ENCODE data around the gene SCEL. TPM values are rescaled to one million over a fixed set of nuclear protein-coding genes. Genes with fewer than 3 reads are reported as not detected.

SCEL gene
- total and polyA plus RNA-seq, 2 of the 8 experiments (the other 6 are each of a cell fraction or from before 2014, with no cell fraction given): not detected

- Histone ChIP-seq H3K4ac (replicated peaks; ENCODE audit: insufficient read length, low read depth, low read length) (no peak overlapping the region), H3K56ac (replicated peaks; ENCODE audit: insufficient read length, low read depth, low read length) (no peak overlapping the region), H3K9me3 (ENCODE audit: insufficient read depth in 2 of 2, low read depth in 1 of 2, low read length in 1 of 2) (no peaks in the 10 kb centered on the region), H3K79me1 (ENCODE audit: low read depth, low read length) (no peaks in the 10 kb centered on the region), H3K4me1 (replicated peaks in 1 of 4; ENCODE audit: control insufficient read depth in 3 of 4, insufficient read depth in 4 of 4, low read length in 3 of 4) (no peaks in the 10 kb centered on the region), H3K4me2 (ENCODE audit: insufficient read depth in 1 of 2, low read depth in 2 of 2, low read length in 2 of 2) (no peak overlapping the region), H2BK5ac (ENCODE audit: low read depth, low read length) (no peak overlapping the region), H3K27ac (ENCODE audit: low read depth, low read length) (no peak overlapping the region), H3K36me3 (ENCODE audit: control insufficient read depth in 2 of 4, insufficient read depth in 4 of 4, low read length in 3 of 4) (no peaks in the 10 kb centered on the region), H3K27me3 (replicated peaks in 1 of 4; ENCODE audit: control insufficient read depth in 3 of 4, extremely low read depth in 1 of 4, insufficient read depth in 3 of 4, low read length in 3 of 4) (no peaks in the 10 kb centered on the region), H4K8ac (ENCODE audit: extremely low read depth, insufficient read depth, low read length) (no peak overlapping the region), H2BK120ac (replicated peaks; ENCODE audit: low read depth, low read length) (no peak overlapping the region), H4K20me1 (replicated peaks in 1 of 2; ENCODE audit: control insufficient read depth in 1 of 2, insufficient read depth in 2 of 2, low read length in 2 of 2) (no peaks in the 10 kb centered on the region), H4K5ac (ENCODE audit: insufficient read length, low read depth, low read length) (no peak overlapping the region), H2AK5ac (ENCODE audit: low read depth, low read length) (no peak overlapping the region), H2BK15ac (ENCODE audit: low read length) (no peak overlapping the region), H2AFZ (ENCODE audit: low read length) (no peak overlapping the region), H2BK20ac (ENCODE audit: low read length) (no peak overlapping the region), H3K9ac (replicated peaks in 1 of 4; ENCODE audit: extremely low read depth in 1 of 4, low read depth in 3 of 4, low read length in 3 of 4) (no peak overlapping the region), H3K18ac (ENCODE audit: extremely low read depth, low read length) (no peak overlapping the region), H3K23ac (ENCODE audit: insufficient read length) (no peak overlapping the region), H2BK12ac (ENCODE audit: low read depth, low read length) (no peak overlapping the region), H3K4me3 (ENCODE audit: extremely low read depth in 1 of 4, insufficient read depth in 2 of 4, low read depth in 3 of 4, low read length in 4 of 4) (no peak overlapping the region), H3K14ac (ENCODE audit: insufficient read length) (no peak overlapping the region), H3K23me2 (ENCODE audit: low read depth, low read length) (no peaks in the 10 kb centered on the region; the same call in 1 of the 2 replicates), H4K91ac (replicated peaks; ENCODE audit: insufficient read length, low read length) (no peak overlapping the region), H3K79me2 (ENCODE audit: control insufficient read depth in 1 of 2, insufficient read depth in 2 of 2, low read length in 2 of 2) (no peaks in the 10 kb centered on the region)
- POLR2A ChIA-PET (ENCODE audit: partially characterized antibody): no interaction called here
- 94% methylated on average over 1 of the region's 1 CpG; no CpG with 5 or more reads in 1 of the 2 experiments for WGBS, 2 experiments (ENCODE audit: extremely low coverage in 1 of 2, insufficient coverage in 1 of 2, insufficient read length in 1 of 2, insufficient replicate concordance in 2 of 2, low coverage in 1 of 2, low lambda C conversion rate in 2 of 2, missing lambda C conversion rate in 1 of 2)
- FAIRE-seq (no peak), DNase-seq (ENCODE audit: low read depth in 1 of 2, low spot score in 2 of 2) (no peak)
- CTCF ChIA-PET (ENCODE audit: partially characterized antibody): no interaction called here
- no peak for TF ChIP-seq SUZ12 (IDR thresholded peaks at IDR 0.05; ENCODE audit: low read length)
- no peak for TF ChIP-seq KDM1A (IDR thresholded peaks at IDR 0.05; ENCODE audit: borderline replicate concordance, low read length)
- TF ChIP-seq, protein P1, sequence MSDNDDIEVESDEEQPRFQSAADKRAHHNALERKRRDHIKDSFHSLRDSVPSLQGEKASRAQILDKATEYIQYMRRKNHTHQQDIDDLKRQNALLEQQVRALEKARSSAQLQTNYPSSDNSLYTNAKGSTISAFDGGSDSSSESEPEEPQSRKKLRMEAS (IDR thresholded peaks at IDR 0.05): no peak
- no peak for TF ChIP-seq SIRT6 (IDR thresholded peaks at IDR 0.05; ENCODE audit: low read length)
- TF ChIP-seq ASH2L (IDR thresholded peaks at IDR 0.05; ENCODE audit: low read length): no peak
- no peak for TF ChIP-seq BCL11A (IDR thresholded peaks at IDR 0.05; ENCODE audit: low read depth in 2 of 2, low read length in 2 of 2)
- no peak for TF ChIP-seq HDAC2 (IDR thresholded peaks at IDR 0.05; ENCODE audit: borderline replicate concordance in 1 of 2, low read depth in 2 of 2, low read length in 2 of 2)
These were observed 84.6 kb downstream of the SCEL start for GRCh38 chr13:77620138-77620537.
